Cardiac fibroblast (primary cell): ENCODE results near the gene TMEM240.
"Not testable (repeated sequence)": the region's sequence is repeated elsewhere in the genome, so short reads cannot be mapped to it uniquely, and the experiment has no call there.

Experiments
- DNase-seq, 2 donors: peaks; one replicate each; pipeline versions ENCODE4 v3.0.0 to v3.0.0-alpha.2; 2010; ENCODE audit warnings: low read depth in 2 of 2
- H3K4me3 ChIP-seq, 2 donors: replicated peaks in 1 of 2; 1 replicate in 1 of 2; 2 replicates in 1 of 2; pipeline ENCODE4 v1.5.1; 2011; ENCODE audit warnings: low read depth in 2 of 2, low read length in 2 of 2, mild to moderate bottlenecking in 2 of 2, moderate library complexity in 1 of 2
- CTCF ChIP-seq: IDR thresholded peaks from one replicate; pipeline ENCODE4 v1.5.1; 2011; ENCODE audit warnings: low read depth, mild to moderate bottlenecking, low read length, inconsistent platforms

Gene TMEM240

GRCh38 chr1:1517973-1518620 is 22.3 kb downstream of the TMEM240 start:
- no peak overlapping the region for H3K4me3 ChIP-seq
- DNase-seq = no peak

GRCh38 chr1:1516923-1517322 is 23.5 kb downstream of the TMEM240 start:
- not testable (repeated sequence) for H3K4me3 ChIP-seq, DNase-seq

More at GRCh38 chr1:1517973-1518620, 22.3 kb downstream of the TMEM240 start:
- TF ChIP-seq CTCF = no peak

- H3K4me3 ChIP-seq, DNase-seq: not testable (repeated sequence)
These were observed 26.0 kb downstream of the TMEM240 start for GRCh38 chr1:1514376-1514775.

GRCh38 chr1:1513675-1514074 is 26.7 kb downstream of the TMEM240 start:
- H3K4me3 ChIP-seq = peak overlapping the region in 1 of 2 donors; percentile 14
- not testable (repeated sequence) for DNase-seq

GRCh38 chr1:1512425-1512824 is 28.0 kb downstream of the TMEM240 start:
- H3K4me3 ChIP-seq = peak overlapping the region; percentile 60 to 91
- DNase-seq = not testable (repeated sequence)

GRCh38 chr1:1511533-1512285 is 28.7 kb downstream of the TMEM240 start, which contains the start of gene ATAD3A:
TSS of gene ATAD3A (plus strand) at chr1:1512162. CDS start at chr1:1512269, 107 bp downstream.
- peak within 1 kb of the TSS; percentile 91 to 93 for H3K4me3 ChIP-seq
- TF ChIP-seq CTCF = no peak

GRCh38 chr1:1510912-1511532 is 29.4 kb downstream of the TMEM240 start:
- DNase-seq = peak; percentile 7 to 12
- TF ChIP-seq CTCF = no peak
- H3K4me3 ChIP-seq = peak overlapping the region; percentile 91 to 93

More at GRCh38 chr1:1511533-1512285, 28.7 kb downstream of the TMEM240 start, which contains the start of gene ATAD3A:
- DNase-seq = peak; percentile 99

- not testable (repeated sequence) for DNase-seq, H3K4me3 ChIP-seq
These were observed 31.0 kb downstream of the TMEM240 start for GRCh38 chr1:1509465-1509850.

- H3K4me3 ChIP-seq, DNase-seq: not testable (repeated sequence)
These were observed 31.5 kb downstream of the TMEM240 start for GRCh38 chr1:1508775-1509464.
